Measurements from ENCODE around the gene TMEM183A. TPM values are rescaled to one million over a fixed set of nuclear protein-coding genes. Genes with fewer than 3 reads are reported as not detected.

The TMEM183A gene
- total RNA-seq, 2 donors from 2014 or later, result 80.2 to 88.2 TPM

DNA sequence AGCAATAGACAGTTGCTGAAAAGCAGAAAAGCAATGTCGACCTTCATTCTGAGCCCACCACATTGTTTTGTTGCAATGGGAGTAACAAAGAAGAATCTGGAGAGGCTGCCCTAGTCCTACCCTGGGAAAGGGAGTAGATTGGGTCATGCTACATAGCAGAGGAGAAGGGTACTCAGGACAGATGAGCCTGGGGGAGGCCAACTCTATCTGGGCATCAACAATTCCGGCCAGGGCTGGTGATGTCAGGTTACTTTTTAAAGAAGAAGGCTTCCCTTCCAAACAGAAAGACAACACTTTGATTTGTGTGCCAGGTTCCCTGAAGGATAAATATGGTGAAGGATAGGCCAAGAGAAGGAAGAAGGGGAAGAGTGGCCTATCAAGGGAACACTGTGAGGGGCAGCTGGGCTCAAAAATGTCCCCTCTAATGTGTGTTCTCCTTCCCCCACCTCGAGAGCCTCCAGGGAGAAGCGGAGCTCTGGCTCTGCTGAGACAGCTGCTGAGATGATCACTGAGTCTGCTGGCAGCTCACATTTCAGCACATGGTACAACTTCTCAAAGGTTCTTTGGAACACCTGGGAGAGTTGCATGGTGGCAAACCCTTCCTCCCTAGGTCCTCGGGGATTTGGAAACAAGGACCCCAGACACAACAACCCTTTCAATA is 45.8 kb upstream of the TMEM183A start:
- Histone ChIP-seq H3K9me3 (no peaks in the 10 kb centered on the region), H3K27ac (no peak overlapping the region), H3K4me3 (no peak overlapping the region), H3K36me3 (no peaks in the 10 kb centered on the region), H3K27me3 (replicated peaks; ENCODE audit: insufficient read depth) (no peaks in the 10 kb centered on the region), H3K4me1 (replicated peaks) (peaks cover 8% of the 10 kb centered on the region)
- intact Hi-C loops (cut with DNase I), result no loop called here
- no peak for TF ChIP-seq POLR2AphosphoS5 (IDR thresholded peaks at IDR 0.05)
- TF ChIP-seq, protein P1, sequence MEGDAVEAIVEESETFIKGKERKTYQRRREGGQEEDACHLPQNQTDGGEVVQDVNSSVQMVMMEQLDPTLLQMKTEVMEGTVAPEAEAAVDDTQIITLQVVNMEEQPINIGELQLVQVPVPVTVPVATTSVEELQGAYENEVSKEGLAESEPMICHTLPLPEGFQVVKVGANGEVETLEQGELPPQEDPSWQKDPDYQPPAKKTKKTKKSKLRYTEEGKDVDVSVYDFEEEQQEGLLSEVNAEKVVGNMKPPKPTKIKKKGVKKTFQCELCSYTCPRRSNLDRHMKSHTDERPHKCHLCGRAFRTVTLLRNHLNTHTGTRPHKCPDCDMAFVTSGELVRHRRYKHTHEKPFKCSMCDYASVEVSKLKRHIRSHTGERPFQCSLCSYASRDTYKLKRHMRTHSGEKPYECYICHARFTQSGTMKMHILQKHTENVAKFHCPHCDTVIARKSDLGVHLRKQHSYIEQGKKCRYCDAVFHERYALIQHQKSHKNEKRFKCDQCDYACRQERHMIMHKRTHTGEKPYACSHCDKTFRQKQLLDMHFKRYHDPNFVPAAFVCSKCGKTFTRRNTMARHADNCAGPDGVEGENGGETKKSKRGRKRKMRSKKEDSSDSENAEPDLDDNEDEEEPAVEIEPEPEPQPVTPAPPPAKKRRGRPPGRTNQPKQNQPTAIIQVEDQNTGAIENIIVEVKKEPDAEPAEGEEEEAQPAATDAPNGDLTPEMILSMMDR (IDR thresholded peaks at IDR 0.05), result no peak
- TF ChIP-seq POLR2A (IDR thresholded peaks at IDR 0.05), result no peak
- DNase-seq (ENCODE audit: low spot score), result no peak
- 71% methylated on average over 5 of the region's 5 CpGs for WGBS

DNA sequence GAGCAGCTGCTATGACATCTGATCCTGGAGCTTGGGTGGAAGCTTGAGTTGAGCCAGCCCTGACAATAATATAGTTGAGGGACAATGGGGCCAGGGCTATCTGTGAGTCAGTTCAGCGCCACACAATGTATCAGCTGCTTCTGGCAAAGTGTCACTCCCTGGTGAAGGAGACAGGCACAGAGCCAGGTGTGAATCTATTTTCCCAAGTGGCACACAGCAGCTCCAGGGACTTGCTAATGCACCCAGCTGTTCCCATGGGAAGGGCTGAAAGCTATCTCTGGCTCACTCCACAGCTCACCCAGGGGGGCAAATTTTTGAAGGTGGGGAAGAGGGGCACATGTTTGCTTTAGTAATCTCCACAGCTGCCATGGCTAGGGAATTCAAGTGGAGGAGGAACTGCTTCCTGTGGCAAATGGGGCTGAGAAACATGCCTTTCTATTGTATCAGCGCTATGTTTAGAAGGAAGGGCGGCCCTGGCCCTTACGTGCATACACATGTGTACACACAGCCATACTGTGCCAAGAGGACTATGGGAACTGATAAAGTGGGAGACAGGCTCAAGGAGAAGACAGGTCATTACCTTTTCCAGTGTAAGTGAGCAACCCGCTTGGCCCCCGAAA is 42.3 kb upstream of the TMEM183A start:
- TF ChIP-seq POLR2AphosphoS5 (IDR thresholded peaks at IDR 0.05) (no peak), POLR2A (IDR thresholded peaks at IDR 0.05) (no peak)
- TF ChIP-seq, protein P1 (IDR thresholded peaks at IDR 0.05), result no peak
- H3K27ac ChIP-seq, result no peak overlapping the region
- no peaks in the 10 kb centered on the region for H3K9me3 ChIP-seq
- no peak overlapping the region for H3K4me3 ChIP-seq
- WGBS, result 80% methylated on average over 6 of the region's 6 CpGs
- no peaks in the 10 kb centered on the region for H3K4me1 ChIP-seq (replicated peaks)
- DNase-seq (ENCODE audit: low spot score), result no peak
- no peaks in the 10 kb centered on the region for H3K36me3 ChIP-seq
- H3K27me3 ChIP-seq (replicated peaks; ENCODE audit: insufficient read depth), result no peaks in the 10 kb centered on the region
- intact Hi-C loops (cut with DNase I), result no loop called here

DNA sequence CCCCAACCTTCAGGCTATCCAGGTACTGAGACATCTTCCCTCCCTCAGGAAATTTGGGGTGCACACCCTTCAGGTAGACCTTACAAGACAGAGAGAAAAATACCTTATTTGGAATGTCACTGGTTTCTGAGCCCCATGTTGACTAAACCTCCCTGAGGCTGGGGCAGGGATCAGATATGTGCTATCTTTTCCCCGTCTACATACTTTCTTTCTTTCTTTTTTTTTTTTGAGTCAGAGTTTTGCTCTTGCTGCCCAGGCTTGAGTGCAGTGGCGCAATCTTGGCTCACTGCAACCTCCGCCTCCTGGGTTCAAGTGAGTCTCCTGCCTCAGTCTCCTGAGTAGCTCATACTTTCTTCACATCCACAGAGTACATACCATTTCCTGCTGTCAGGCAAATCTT is 41.8 kb upstream of the TMEM183A start:
- no peaks in the 10 kb centered on the region for H3K9me3 ChIP-seq
- H3K36me3 ChIP-seq, result no peaks in the 10 kb centered on the region
- WGBS, result 83% methylated on average over 3 of the region's 3 CpGs
- DNase-seq (ENCODE audit: low spot score), result no peak
- H3K4me3 ChIP-seq, result no peak overlapping the region
- no peaks in the 10 kb centered on the region for H3K27me3 ChIP-seq (replicated peaks; ENCODE audit: insufficient read depth)
- no peaks in the 10 kb centered on the region for H3K4me1 ChIP-seq (replicated peaks)
- intact Hi-C loops (cut with DNase I), result no loop called here
- TF ChIP-seq POLR2AphosphoS5 (IDR thresholded peaks at IDR 0.05), result no peak
- no peak overlapping the region for H3K27ac ChIP-seq

DNA sequence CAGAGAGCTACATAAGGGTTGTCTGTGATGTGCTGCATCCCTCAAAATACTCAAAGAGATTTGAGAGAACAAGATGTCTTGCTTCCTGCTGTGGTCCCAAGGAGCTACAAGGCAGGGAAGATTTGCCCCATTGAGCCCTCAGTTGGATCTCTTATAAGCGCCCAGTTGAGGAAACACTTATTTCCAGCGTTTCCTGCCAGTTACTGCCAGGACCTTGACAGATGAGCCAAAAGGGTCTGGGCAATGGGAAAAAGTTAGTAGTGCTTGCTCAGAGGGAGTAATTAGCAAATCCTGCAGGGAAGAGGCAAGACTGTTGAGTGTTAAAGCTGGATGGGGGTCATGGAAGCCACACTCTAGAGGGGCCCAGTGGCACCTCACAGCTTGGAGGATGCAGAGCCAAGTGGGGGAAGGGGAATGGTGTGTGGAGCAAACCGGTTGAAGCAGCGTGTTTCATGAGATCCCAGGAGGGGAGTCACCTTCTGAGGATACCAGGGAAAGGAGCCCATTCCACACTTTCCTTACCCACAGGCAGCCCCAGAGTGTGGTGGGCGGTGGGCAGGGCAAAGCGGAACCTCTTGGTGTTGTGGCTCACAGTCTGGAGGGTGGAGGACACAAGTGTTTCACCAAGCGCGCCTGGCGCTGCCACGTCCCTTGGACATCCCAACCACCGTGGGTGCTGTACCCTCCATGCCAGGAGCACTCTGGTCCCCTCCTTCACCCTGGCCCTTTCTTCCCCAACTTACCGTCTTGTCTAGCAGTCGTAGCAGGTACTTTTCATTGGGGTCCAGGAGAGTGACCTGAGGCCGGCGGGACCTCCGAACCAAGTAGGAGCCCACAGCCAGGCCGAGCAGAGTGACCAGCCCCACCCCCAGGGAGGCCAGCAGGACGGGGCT is 40.9 kb upstream of the TMEM183A start:
- intact Hi-C loops (cut with DNase I), result no loop called here
- peak; percentile 21 for DNase-seq (ENCODE audit: low spot score)

More for the DNA sequence above, 40.9 kb upstream of the TMEM183A start:
- Histone ChIP-seq H3K36me3 (no peaks in the 10 kb centered on the region), H3K9me3 (no peaks in the 10 kb centered on the region), H3K27me3 (replicated peaks; ENCODE audit: insufficient read depth) (no peaks in the 10 kb centered on the region), H3K4me3 (peak overlapping the region; percentile 84 to 85), H3K4me1 (replicated peaks) (no peaks in the 10 kb centered on the region), H3K27ac (peak overlapping the region; percentile 87 to 93)
- WGBS, result 36% methylated on average over 18 of the region's 18 CpGs
- TF ChIP-seq POLR2AphosphoS5 (IDR thresholded peaks at IDR 0.05) (no peak), POLR2A (IDR thresholded peaks at IDR 0.05) (no peak)
- TF ChIP-seq, protein P1 (IDR thresholded peaks at IDR 0.05), result no peak

Measured in prostate gland (tissue), 2 donors.